Progenitor cell of endocrine pancreas (in vitro differentiated cells): Measurements from ENCODE around the gene KRT2. TPM values are rescaled to one million over a fixed set of nuclear protein-coding genes. Genes with fewer than 3 reads are reported as not detected.

Experiments
- DNase-seq: peaks from one replicate; pipeline ENCODE4 v3.0.0; 2021; ENCODE audit warnings: low spot score; ENCODE audit not compliant: unreplicated experiment
- H3K27ac Mint-ChIP-seq: 2 replicates; pipeline ENCODE4 v1.8.0; 2021; ENCODE audit warnings: mild to moderate bottlenecking, moderate library complexity, mixed read lengths
- H3K27me3 Mint-ChIP-seq: 2 replicates; pipeline ENCODE4 v1.8.0; 2021; ENCODE audit warnings: mixed read lengths
- H3K36me3 Mint-ChIP-seq: 2 replicates; pipeline ENCODE4 v1.8.0; 2022; ENCODE audit warnings: mixed read lengths; ENCODE audit not compliant: insufficient read depth
- H3K4me1 Mint-ChIP-seq: 2 replicates; pipeline ENCODE4 v1.8.0; 2021; ENCODE audit warnings: low read depth, mixed read lengths
- H3K4me3 Mint-ChIP-seq: 2 replicates; pipeline ENCODE4 v1.8.0; 2021; ENCODE audit warnings: low read depth, mild to moderate bottlenecking, moderate library complexity, mixed read lengths
- H3K9me3 Mint-ChIP-seq: 2 replicates; pipeline ENCODE4 v1.8.0; 2021; ENCODE audit warnings: low read depth, mixed read lengths
- total RNA-seq: library from RNA; stranded (reverse); gene quantifications from 2 replicates; pipeline ENCODE4 v1.2.1, GENCODE V29; 2021
- TF ChIP-seq, protein P1 (sequence below): fragments of 200-600 bp; sonication (generic); IDR thresholded peaks from one replicate; pipeline ENCODE4 v1.5.0; 2021; ENCODE audit warnings: antibody characterized with exemption, mild to moderate bottlenecking; ENCODE audit not compliant: unreplicated experiment

KRT2 gene
- total RNA-seq, 1 donor from 2014 or later, result not detected

DNA sequence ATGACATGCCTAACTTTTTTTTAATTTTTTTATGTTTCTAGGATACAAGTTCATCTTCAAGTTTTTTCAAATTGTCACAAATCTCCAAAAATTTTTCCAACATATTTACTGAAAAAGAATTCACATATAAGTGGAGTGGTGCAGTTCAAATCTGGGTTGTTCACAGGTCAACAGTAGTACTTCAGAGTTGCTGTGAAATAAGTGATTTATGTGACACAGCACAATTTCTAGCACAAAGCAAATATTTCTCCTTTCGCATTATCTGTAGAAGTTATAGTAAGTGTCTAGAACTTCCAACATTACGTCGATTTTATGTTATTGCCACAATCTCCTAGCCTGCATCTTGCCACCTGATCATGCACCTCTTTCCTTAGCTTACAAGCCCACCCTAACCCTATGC, 9.7 kb upstream of the KRT2 start:
- no peaks in the 10 kb centered on the region for H3K36me3 Mint-ChIP-seq
- TF ChIP-seq, protein P1, sequence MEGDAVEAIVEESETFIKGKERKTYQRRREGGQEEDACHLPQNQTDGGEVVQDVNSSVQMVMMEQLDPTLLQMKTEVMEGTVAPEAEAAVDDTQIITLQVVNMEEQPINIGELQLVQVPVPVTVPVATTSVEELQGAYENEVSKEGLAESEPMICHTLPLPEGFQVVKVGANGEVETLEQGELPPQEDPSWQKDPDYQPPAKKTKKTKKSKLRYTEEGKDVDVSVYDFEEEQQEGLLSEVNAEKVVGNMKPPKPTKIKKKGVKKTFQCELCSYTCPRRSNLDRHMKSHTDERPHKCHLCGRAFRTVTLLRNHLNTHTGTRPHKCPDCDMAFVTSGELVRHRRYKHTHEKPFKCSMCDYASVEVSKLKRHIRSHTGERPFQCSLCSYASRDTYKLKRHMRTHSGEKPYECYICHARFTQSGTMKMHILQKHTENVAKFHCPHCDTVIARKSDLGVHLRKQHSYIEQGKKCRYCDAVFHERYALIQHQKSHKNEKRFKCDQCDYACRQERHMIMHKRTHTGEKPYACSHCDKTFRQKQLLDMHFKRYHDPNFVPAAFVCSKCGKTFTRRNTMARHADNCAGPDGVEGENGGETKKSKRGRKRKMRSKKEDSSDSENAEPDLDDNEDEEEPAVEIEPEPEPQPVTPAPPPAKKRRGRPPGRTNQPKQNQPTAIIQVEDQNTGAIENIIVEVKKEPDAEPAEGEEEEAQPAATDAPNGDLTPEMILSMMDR, result no peak
- no peak overlapping the region for H3K4me3 Mint-ChIP-seq
- no peaks in the 10 kb centered on the region for H3K4me1 Mint-ChIP-seq
- H3K27ac Mint-ChIP-seq, result no peak overlapping the region
- H3K9me3 Mint-ChIP-seq, result no peaks in the 10 kb centered on the region
- H3K27me3 Mint-ChIP-seq, result peaks cover 52% of the 10 kb centered on the region
- DNase-seq, result no peak

DNA sequence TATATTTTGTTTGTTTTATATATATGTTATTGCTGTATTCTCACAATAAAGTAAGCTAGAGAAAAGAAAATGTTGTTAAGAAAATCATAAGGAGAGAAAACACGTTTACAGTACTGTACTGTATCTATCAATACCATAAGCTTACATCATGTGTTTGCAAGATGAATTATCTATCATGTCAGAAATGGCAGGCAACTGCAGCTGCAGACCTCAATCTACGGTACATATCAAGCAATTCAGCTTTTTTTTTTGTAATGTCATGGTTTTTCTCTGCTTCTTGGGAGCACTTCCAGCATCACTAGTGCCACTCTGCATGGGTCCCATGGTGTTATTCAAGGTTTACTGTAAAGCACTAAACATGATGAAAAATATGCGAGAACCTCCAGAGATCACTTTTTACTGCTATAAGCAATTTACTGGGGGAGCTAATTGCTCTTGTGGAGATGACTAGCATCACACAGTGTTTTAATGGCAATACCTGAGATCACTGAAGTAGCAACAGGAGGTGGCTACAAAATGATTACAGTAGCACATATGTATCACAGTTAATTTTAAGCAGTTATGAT, 9.0 kb upstream of the KRT2 start:
- no peak overlapping the region for H3K4me3 Mint-ChIP-seq
- peaks cover 51% of the 10 kb centered on the region for H3K27me3 Mint-ChIP-seq
- no peak for DNase-seq
- TF ChIP-seq, protein P1, result no peak
- no peaks in the 10 kb centered on the region for H3K9me3 Mint-ChIP-seq
- H3K36me3 Mint-ChIP-seq, result no peaks in the 10 kb centered on the region
- no peaks in the 10 kb centered on the region for H3K4me1 Mint-ChIP-seq
- no peak overlapping the region for H3K27ac Mint-ChIP-seq

DNA sequence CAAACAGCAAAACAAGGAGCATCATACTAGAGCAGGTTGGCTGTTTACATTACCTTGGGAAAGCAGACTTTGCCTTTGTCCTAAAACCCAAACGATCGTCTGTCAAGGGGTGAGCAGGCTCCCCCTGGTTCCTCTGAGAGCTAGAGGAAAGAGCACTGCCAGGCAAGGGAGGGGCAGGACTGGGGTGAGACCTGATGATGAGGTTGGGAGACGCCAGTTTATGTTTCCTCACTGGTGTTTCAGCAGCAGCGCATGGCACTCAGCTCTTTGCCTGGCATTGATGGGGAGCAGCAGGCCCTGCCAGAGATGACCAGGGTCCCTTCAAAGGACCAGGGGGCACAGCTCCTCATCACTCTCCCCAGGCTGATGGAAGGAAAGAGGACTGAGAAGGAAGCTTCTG, 7.9 kb upstream of the KRT2 start:
- Mint-ChIP-seq H3K27ac (no peak overlapping the region), H3K4me3 (no peak overlapping the region), H3K9me3 (no peaks in the 10 kb centered on the region), H3K4me1 (peaks cover 2% of the 10 kb centered on the region), H3K36me3 (no peaks in the 10 kb centered on the region), H3K27me3 (peaks cover 48% of the 10 kb centered on the region)
- TF ChIP-seq, protein P1, result no peak
- no peak for DNase-seq

DNA sequence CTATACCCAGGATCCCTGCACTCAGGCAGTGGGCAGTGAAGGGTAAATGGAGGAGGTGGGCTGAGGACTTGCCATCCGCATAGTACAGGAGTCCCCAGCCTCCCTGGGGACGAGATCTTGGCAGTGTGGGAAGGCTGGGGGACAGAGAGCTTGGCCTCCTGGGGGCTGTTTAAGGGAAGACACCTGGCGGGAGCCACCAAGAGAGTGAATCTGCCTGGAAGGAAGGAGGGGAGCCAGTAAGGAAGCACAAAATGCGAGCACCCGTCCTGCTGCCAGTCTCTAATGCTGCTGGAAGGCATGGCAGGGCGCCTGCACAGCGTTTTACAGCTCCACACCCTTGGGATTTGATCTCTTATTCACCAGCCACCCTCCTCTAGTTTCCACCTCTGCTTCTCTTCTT, 7.4 kb upstream of the KRT2 start:
- no peak for DNase-seq
- no peaks in the 10 kb centered on the region for H3K36me3 Mint-ChIP-seq
- H3K9me3 Mint-ChIP-seq, result no peaks in the 10 kb centered on the region
- TF ChIP-seq, protein P1, result no peak
- peaks cover 50% of the 10 kb centered on the region for H3K27me3 Mint-ChIP-seq
- H3K4me1 Mint-ChIP-seq, result peaks cover 2% of the 10 kb centered on the region
- no peak overlapping the region for H3K27ac Mint-ChIP-seq
- H3K4me3 Mint-ChIP-seq, result no peak overlapping the region

DNA sequence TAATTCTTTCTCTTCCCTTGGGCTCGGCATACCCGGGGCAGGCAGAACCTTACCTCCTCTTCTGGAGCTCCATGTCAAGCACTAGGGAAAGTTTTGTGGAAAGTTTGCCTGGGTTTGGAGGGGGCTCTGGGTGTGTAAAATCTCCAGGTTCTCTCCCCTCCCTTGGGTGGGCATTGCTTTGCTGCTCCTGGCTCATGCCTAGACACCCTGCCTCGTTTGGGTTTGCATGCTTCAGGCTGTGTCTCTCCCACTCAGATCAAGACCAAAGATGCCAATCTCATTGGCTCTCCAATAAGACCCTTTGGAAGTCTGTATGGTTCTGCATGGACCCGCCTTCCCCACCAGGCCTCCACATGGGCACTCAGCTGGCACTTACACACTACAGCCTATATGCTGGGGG, 6.2 kb upstream of the KRT2 start:
- peaks cover 2% of the 10 kb centered on the region for H3K4me1 Mint-ChIP-seq
- TF ChIP-seq, protein P1, result no peak
- no peak overlapping the region for H3K27ac Mint-ChIP-seq
- H3K4me3 Mint-ChIP-seq, result no peak overlapping the region
- no peaks in the 10 kb centered on the region for H3K36me3 Mint-ChIP-seq
- H3K9me3 Mint-ChIP-seq, result no peaks in the 10 kb centered on the region
- DNase-seq, result no peak
- peaks cover 54% of the 10 kb centered on the region for H3K27me3 Mint-ChIP-seq
